Tongue (tissue), 2 donors: Measurements from ENCODE around the gene KSR1. TPM values are rescaled to one million over a fixed set of nuclear protein-coding genes. Genes with fewer than 3 reads are reported as not detected.

ENCODE experiments used
- DNase-seq: peaks from one replicate; pipeline ENCODE4 v3.0.0-alpha.2; 2015
- total RNA-seq: library from RNA; depleted of rRNA; stranded (reverse); fragments of >200 nt; gene quantifications from one replicate; pipeline ENCODE4 v1.2.3, GENCODE V29; 2014

The KSR1 gene
- total RNA-seq, 1 donor from 2014 or later: 54.1 TPM

GRCh38 chr17:27536781-27537180, 80.5 kb downstream of the KSR1 start:
- no peak for DNase-seq

- no peak for DNase-seq
These were observed 82.1 kb downstream of the KSR1 start for GRCh38 chr17:27538156-27538955.

GRCh38 chr17:27539152-27539551, 82.9 kb downstream of the KSR1 start:
- no peak for DNase-seq

GRCh38 chr17:27539794-27540317, 83.6 kb downstream of the KSR1 start:
- DNase-seq: no peak

GRCh38 chr17:27540318-27541101, 84.3 kb downstream of the KSR1 start:
- no peak for DNase-seq

GRCh38 chr17:27541301-27542023, 85.2 kb downstream of the KSR1 start:
- DNase-seq: no peak

GRCh38 chr17:27542841-27543463, 86.7 kb downstream of the KSR1 start:
- DNase-seq: no peak

- DNase-seq: no peak
These were observed 87.2 kb downstream of the KSR1 start for GRCh38 chr17:27543464-27543856.

- no peak for DNase-seq
These were observed 87.7 kb downstream of the KSR1 start for GRCh38 chr17:27543958-27544349.

GRCh38 chr17:27544350-27545131, 88.3 kb downstream of the KSR1 start:
- no peak for DNase-seq

GRCh38 chr17:27545562-27546229, 89.4 kb downstream of the KSR1 start:
- no peak for DNase-seq

GRCh38 chr17:27546624-27547300, 90.5 kb downstream of the KSR1 start:
- no peak for DNase-seq

- DNase-seq: no peak
These were observed 91.0 kb downstream of the KSR1 start for GRCh38 chr17:27547301-27547683.

GRCh38 chr17:27548369-27548768, 92.1 kb downstream of the KSR1 start:
- no peak for DNase-seq

GRCh38 chr17:27549251-27549893, 93.1 kb downstream of the KSR1 start:
- DNase-seq: no peak

GRCh38 chr17:27550291-27550930, 94.2 kb downstream of the KSR1 start:
- no peak for DNase-seq

GRCh38 chr17:27550974-27551505, 94.8 kb downstream of the KSR1 start:
- no peak for DNase-seq

- no peak for DNase-seq
These were observed 95.5 kb downstream of the KSR1 start for GRCh38 chr17:27551701-27552248.
